ENCODE results near the gene SLC6A19. TPM values are rescaled to one million over a fixed set of nuclear protein-coding genes. Genes with fewer than 3 reads are reported as not detected.

SLC6A19 gene
- polyA plus RNA-seq, 1 experiment: not detected

GRCh38 chr5:1166370-1166769 lies 35.0 kb upstream of the SLC6A19 start:
- no peaks in the 10 kb centered on the region for H3K27me3 ChIP-seq (ENCODE audit: control insufficient read depth, insufficient read depth, low read length)
- ChIA-PET POLR2A (no interaction called here), CTCF (no interaction called here)
- no peak for TF ChIP-seq CTCF (IDR thresholded peaks at IDR 0.05; ENCODE audit: insufficient read depth, low read depth, low read length)
- DNase-seq (ENCODE audit: low read depth): no peak
- no peaks in the 10 kb centered on the region for H3K36me3 ChIP-seq (ENCODE audit: control insufficient read depth, insufficient read depth, low read length)
- no peak overlapping the region for H3K4me3 ChIP-seq (ENCODE audit: low read depth, low read length)

GRCh38 chr5:1167361-1167727 lies 34.1 kb upstream of the SLC6A19 start:
- no peak for DNase-seq (ENCODE audit: low read depth)
- no peak for TF ChIP-seq CTCF (IDR thresholded peaks at IDR 0.05; ENCODE audit: insufficient read depth, low read depth, low read length)
- POLR2A ChIA-PET: no interaction called here

GRCh38 chr5:1167728-1168709 lies 33.4 kb upstream of the SLC6A19 start:
- Histone ChIP-seq H3K4me3 (ENCODE audit: low read depth, low read length) (no peak overlapping the region), H3K36me3 (ENCODE audit: control insufficient read depth, insufficient read depth, low read length) (no peaks in the 10 kb centered on the region), H3K27me3 (ENCODE audit: control insufficient read depth, insufficient read depth, low read length) (no peaks in the 10 kb centered on the region)
- DNase-seq (ENCODE audit: low read depth): peak; percentile 9
- ChIA-PET POLR2A (no interaction called here), CTCF (interaction anchor here (0.6 to 4.3 kb wide), 42 partner anchors 11 to 510 kb away, joined by 3 to 151 read pairs (median 4); no protein-coding TSS in a partner anchor)
- peak; percentile 83 for TF ChIP-seq CTCF (IDR thresholded peaks at IDR 0.05; ENCODE audit: insufficient read depth, low read depth, low read length)

More at GRCh38 chr5:1167361-1167727, 34.1 kb upstream of the SLC6A19 start:
- H3K4me3 ChIP-seq (ENCODE audit: low read depth, low read length): no peak overlapping the region
- no peaks in the 10 kb centered on the region for H3K27me3 ChIP-seq (ENCODE audit: control insufficient read depth, insufficient read depth, low read length)
- no peaks in the 10 kb centered on the region for H3K36me3 ChIP-seq (ENCODE audit: control insufficient read depth, insufficient read depth, low read length)
- CTCF ChIA-PET: interaction anchor here (0.7 to 4.3 kb wide), 37 partner anchors 11 to 490 kb away, joined by 3 to 151 read pairs (median 5); no protein-coding TSS in a partner anchor

- H3K36me3 ChIP-seq (ENCODE audit: control insufficient read depth, insufficient read depth, low read length): no peaks in the 10 kb centered on the region
- no peak for TF ChIP-seq CTCF (IDR thresholded peaks at IDR 0.05; ENCODE audit: insufficient read depth, low read depth, low read length)
- ChIA-PET CTCF (interaction anchor here (0.6 to 4.3 kb wide), 12 partner anchors 16 to 484 kb away, joined by 3 to 151 read pairs (median 11); no protein-coding TSS in a partner anchor), POLR2A (no interaction called here)
- H3K27me3 ChIP-seq (ENCODE audit: control insufficient read depth, insufficient read depth, low read length): no peaks in the 10 kb centered on the region
- DNase-seq (ENCODE audit: low read depth): no peak
- no peak overlapping the region for H3K4me3 ChIP-seq (ENCODE audit: low read depth, low read length)
Observed at GRCh38 chr5:1168796-1169195, 32.6 kb upstream of the SLC6A19 start.

All from BJ (cell line).